Mammary epithelial cell (primary cell): Measurements from ENCODE around the gene PRR30.

Source experiments
- EZH2 ChIP-seq: IDR thresholded peaks from 2 replicates; pipeline ENCODE4 v1.6.1; 2012; ENCODE audit warnings: low read length, inconsistent platforms, borderline replicate concordance
- TF ChIP-seq, protein P1 (sequence below), 2 donors: IDR thresholded peaks in 1 of 2; conservative IDR thresholded peaks in 1 of 2; 2 replicates each; pipeline ENCODE4 v1.5.1; 2011 to 2012; ENCODE audit warnings: inconsistent platforms in 2 of 2, low read length in 2 of 2, mild to moderate bottlenecking in 2 of 2, control low read depth in 1 of 2, low read depth in 1 of 2; ENCODE audit not compliant: insufficient read depth in 1 of 2; ENCODE audit errors: extremely low read depth in 1 of 2

DNA sequence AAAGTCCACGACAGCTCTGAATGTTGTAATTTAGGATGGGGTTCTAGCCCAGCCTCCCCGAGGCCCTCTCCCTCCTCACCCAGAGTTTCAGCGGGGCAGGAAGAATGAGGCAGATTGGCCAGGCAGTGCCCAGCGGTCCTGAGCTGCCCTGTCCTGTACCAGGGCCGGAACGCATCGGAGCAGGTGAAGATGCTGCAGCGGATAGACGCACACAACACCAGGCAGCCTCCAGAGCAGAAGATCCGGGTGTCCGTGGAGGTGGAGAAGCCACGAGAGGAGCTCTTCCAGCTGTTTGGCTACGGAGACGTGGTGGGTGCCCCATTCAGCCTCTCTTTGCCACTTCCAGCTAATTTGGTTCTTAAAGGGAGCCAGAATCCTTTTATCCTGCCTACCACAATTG, 41.9 kb downstream of the PRR30 start:
- TF ChIP-seq, protein P1, sequence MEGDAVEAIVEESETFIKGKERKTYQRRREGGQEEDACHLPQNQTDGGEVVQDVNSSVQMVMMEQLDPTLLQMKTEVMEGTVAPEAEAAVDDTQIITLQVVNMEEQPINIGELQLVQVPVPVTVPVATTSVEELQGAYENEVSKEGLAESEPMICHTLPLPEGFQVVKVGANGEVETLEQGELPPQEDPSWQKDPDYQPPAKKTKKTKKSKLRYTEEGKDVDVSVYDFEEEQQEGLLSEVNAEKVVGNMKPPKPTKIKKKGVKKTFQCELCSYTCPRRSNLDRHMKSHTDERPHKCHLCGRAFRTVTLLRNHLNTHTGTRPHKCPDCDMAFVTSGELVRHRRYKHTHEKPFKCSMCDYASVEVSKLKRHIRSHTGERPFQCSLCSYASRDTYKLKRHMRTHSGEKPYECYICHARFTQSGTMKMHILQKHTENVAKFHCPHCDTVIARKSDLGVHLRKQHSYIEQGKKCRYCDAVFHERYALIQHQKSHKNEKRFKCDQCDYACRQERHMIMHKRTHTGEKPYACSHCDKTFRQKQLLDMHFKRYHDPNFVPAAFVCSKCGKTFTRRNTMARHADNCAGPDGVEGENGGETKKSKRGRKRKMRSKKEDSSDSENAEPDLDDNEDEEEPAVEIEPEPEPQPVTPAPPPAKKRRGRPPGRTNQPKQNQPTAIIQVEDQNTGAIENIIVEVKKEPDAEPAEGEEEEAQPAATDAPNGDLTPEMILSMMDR (conservative IDR thresholded peaks at IDR 0.05 in 1 of 2, IDR thresholded peaks at IDR 0.05 in 1 of 2; ENCODE audit: extremely low read depth in 1 of 2, insufficient read depth in 1 of 2, low read depth in 1 of 2, low read length in 2 of 2) = no peak
- TF ChIP-seq EZH2 = no peak
